Peyer's patch (tissue), 4 donors: ENCODE results near the gene FMOD.

Experiments
- CTCF ChIP-seq, 6 experiments: fragments of 450-650 bp in 4 of 6; fragments of 200-600 bp in 2 of 6; sonication (generic) in 1 of 6; IDR thresholded peaks; one replicate each; pipeline ENCODE4 v1.5.1; 2017 to 2019; ENCODE audit warnings: antibody characterized with exemption in 6 of 6, mild to moderate bottlenecking in 3 of 6, moderate library complexity in 1 of 6
- POLR2A ChIP-seq, 2 donors: fragments of 450-650 bp; IDR thresholded peaks; one replicate each; pipeline ENCODE4 v1.5.1; 2017; ENCODE audit warnings: antibody characterized with exemption in 2 of 2, mild to moderate bottlenecking in 2 of 2, moderate library complexity in 2 of 2

GRCh38 chr1:203336097-203336496, 14.8 kb downstream of the FMOD start:
- TF ChIP-seq CTCF (IDR thresholded peaks at IDR 0.05) (no peak), POLR2A (IDR thresholded peaks at IDR 0.05) (no peak)
